ENCODE results near the gene KRTAP5-7.

DNA sequence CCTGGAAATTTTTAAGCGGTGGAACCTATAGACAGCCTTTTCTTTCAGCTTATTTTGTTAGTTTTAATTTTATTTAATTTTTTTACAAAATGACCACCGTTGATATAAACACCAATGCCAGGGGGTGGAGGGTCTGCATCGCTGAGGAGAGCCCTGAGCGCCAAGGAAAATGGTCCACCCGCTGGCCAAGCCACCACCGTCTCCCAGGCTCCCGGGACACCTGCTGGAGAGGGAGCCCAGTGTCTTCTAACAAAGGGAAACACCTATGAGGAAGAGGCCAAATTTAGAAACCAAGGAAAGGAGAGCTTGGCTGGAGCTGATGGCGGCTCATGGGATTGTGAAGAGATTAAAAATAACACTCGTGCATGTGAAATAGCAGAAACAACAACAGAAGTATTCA, 10.5 kb downstream of the KRTAP5-7 start:
- TF ChIP-seq POLR2A (IDR thresholded peaks at IDR 0.05; ENCODE audit: low read length), result no peak
- TF ChIP-seq GATA1 (IDR thresholded peaks at IDR 0.05; ENCODE audit: low read depth, low read length), result no peak
